ENCODE data around the gene MPP1. TPM values are rescaled to one million over a fixed set of nuclear protein-coding genes. Genes with fewer than 3 reads are reported as not detected.

The MPP1 gene
- total and polyA plus RNA-seq, 9 of the 15 experiments (the other 6 are each of a cell fraction or from before 2014, with no cell fraction given) = 227 to 395 (median 283) TPM

DNA sequence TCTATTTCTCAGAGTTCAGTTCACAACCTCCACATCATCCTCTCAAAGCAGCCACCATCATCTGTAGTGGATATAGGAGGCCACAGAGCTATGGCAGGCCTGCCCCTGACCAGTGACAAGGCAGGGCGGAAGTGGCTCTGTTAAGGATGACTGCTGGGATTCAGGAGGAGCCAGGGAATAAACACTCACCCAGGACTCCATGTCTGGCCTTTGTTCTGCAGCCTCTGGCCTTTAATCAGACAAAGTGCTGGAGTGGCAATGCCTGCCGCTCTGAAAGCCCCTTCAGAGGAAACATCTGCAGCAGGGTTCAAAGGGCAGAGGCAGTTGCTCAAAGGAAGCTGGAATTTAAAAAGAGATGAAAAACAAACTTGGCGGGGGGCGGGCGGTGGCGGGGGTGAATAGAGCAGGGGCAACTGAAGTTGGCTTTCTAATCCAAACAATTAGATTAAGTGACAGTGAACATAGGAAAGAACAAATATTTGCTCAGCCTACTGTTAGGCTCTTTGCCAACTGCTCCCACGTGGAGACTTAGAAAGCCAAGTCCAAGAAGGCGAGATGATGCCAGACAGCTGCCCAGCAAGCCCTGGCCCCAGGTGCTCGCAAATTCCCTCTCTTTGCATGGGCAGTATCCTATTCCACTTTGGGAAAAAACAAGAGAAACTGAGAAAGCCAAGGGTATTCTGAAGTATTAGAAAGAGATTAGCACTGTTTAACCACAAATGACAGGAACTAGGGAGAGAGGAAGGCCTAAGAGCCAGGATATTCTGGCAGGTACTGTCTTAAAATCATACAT lies 5.5 kb downstream of the MPP1 start (continued):
- TF ChIP-seq TBP (optimal IDR thresholded peaks at IDR 0.05; ENCODE audit: low read depth, low read length) = peak; percentile 26

DNA sequence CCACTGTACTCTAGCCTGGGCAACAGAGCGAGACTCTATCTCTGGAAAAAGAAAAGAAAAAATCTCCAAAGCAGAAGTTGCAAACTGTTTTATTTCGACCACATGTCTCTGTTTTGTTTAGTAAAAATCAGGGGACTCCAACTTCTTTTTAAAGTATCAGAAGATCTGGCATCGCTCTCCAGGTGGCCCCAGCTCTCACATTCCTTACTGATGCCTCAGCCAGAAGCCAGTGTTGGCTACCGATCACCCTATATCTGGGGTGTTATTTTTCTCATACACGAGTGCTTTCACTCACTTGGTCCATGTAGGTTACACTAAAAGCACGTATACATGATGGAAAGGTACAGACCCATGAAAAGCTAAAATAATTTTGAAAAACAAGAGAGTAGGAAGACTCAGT lies 8.3 kb downstream of the MPP1 start:
- Histone ChIP-seq H3K36me3 (ENCODE audit: control insufficient read depth, insufficient read depth, low read length) (peaks cover 78% of the 10 kb centered on the region), H3K4me3 (peak overlapping the region; percentile 8; the same call in 1 of the 2 replicates), H3K27ac (ENCODE audit: extremely low read depth, low read depth, low read length) (peak overlapping the region; percentile 100), H3K4me2 (ENCODE audit: insufficient read depth, low read length) (peak overlapping the region; percentile 83), H2AFZ (ENCODE audit: low read depth, low read length) (no peak overlapping the region), H3K9ac (ENCODE audit: insufficient read depth in 1 of 2, low read depth in 2 of 2, low read length in 2 of 2) (peak overlapping the region; percentile 46 to 91; a peak in 3 of 4 replicates), H3K9me1 (ENCODE audit: control insufficient read depth, insufficient read depth, low read length) (no peaks in the 10 kb centered on the region), H3K27me3 (ENCODE audit: control insufficient read depth in 2 of 2, insufficient read depth in 2 of 2, low read length in 2 of 2) (no peaks in the 10 kb centered on the region), H3K9me3 (replicated peaks; ENCODE audit: control insufficient read depth, insufficient read depth, low read depth, low read length) (no peaks in the 10 kb centered on the region), H3K79me2 (ENCODE audit: control insufficient read depth, insufficient read depth, low read length) (peaks cover 98% of the 10 kb centered on the region), H3K4me1 (replicated peaks in 1 of 2; ENCODE audit: control insufficient read depth in 2 of 2, insufficient read depth in 2 of 2, low read length in 2 of 2) (peaks cover 27 to 58% of the 10 kb centered on the region in 2 experiments), H4K20me1 (replicated peaks; ENCODE audit: control insufficient read depth, insufficient read depth, low read length) (no peaks in the 10 kb centered on the region; the same call in 1 of the 2 replicates)
- intact Hi-C loops (cut with micrococcal nuclease) = loop anchor here (5.0 kb wide), 1 partner anchor 40 kb away; no protein-coding TSS in a partner anchor
- ATAC-seq (no peak), FAIRE-seq (no peak), DNase-seq (ENCODE audit: extremely low read depth in 1 of 4, low spot score in 3 of 4) (no peak)
- ChIA-PET CTCF (ENCODE audit: low intra/inter-chr PET ratio) (interaction anchor here (0.6 kb wide), 1 partner anchor 1839 kb away, joined by 3 read pairs; no protein-coding TSS in a partner anchor), POLR2A (interaction anchor here (1.2 to 4.0 kb wide), 4 partner anchors 12 to 22 kb away, joined by 4 to 24 read pairs (median 8); no protein-coding TSS in a partner anchor)
- in situ Hi-C loops (cut with MboI) = no loop called here
- no TSS peak for BruUV-seq (replicated peaks)
- WGBS (ENCODE audit: insufficient coverage, low coverage, missing lambda C conversion rate) = 20% methylated on average over 6 of the region's 6 CpGs
- no peak for TF ChIP-seq NFXL1 (CRISPR knock-in tag; IDR thresholded peaks at IDR 0.05)
- no peak for TF ChIP-seq NEUROD1 (IDR thresholded peaks at IDR 0.05; ENCODE audit: borderline replicate concordance, low read depth, low read length, partially characterized antibody)
- no peak for TF ChIP-seq POLR2AphosphoS5 (IDR thresholded peaks at IDR 0.05; ENCODE audit: control insufficient read depth, insufficient read depth, low read depth, low read length)
- 0 out of 2 replicates have a peak, but pooled peaks have one; percentile 12 for TF ChIP-seq SMARCE1 (IDR thresholded peaks at IDR 0.05)
- TF ChIP-seq, protein P1, sequence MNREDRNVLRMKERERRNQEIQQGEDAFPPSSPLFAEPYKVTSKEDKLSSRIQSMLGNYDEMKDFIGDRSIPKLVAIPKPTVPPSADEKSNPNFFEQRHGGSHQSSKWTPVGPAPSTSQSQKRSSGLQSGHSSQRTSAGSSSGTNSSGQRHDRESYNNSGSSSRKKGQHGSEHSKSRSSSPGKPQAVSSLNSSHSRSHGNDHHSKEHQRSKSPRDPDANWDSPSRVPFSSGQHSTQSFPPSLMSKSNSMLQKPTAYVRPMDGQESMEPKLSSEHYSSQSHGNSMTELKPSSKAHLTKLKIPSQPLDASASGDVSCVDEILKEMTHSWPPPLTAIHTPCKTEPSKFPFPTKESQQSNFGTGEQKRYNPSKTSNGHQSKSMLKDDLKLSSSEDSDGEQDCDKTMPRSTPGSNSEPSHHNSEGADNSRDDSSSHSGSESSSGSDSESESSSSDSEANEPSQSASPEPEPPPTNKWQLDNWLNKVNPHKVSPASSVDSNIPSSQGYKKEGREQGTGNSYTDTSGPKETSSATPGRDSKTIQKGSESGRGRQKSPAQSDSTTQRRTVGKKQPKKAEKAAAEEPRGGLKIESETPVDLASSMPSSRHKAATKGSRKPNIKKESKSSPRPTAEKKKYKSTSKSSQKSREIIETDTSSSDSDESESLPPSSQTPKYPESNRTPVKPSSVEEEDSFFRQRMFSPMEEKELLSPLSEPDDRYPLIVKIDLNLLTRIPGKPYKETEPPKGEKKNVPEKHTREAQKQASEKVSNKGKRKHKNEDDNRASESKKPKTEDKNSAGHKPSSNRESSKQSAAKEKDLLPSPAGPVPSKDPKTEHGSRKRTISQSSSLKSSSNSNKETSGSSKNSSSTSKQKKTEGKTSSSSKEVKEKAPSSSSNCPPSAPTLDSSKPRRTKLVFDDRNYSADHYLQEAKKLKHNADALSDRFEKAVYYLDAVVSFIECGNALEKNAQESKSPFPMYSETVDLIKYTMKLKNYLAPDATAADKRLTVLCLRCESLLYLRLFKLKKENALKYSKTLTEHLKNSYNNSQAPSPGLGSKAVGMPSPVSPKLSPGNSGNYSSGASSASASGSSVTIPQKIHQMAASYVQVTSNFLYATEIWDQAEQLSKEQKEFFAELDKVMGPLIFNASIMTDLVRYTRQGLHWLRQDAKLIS (CRISPR knock-in tag; IDR thresholded peaks at IDR 0.05) = no peak
- TF ChIP-seq, protein P2, sequence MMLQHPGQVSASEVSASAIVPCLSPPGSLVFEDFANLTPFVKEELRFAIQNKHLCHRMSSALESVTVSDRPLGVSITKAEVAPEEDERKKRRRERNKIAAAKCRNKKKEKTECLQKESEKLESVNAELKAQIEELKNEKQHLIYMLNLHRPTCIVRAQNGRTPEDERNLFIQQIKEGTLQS (IDR thresholded peaks at IDR 0.05) = peak; percentile 17; the same call in 1 of the 2 replicates
- TF ChIP-seq, protein P2 (CRISPR knock-in tag; conservative IDR thresholded peaks at IDR 0.05) = no peak
- no peak for TF ChIP-seq MIER1 (IDR thresholded peaks at IDR 0.05; ENCODE audit: low read depth)
- no peak for TF ChIP-seq NONO (IDR thresholded peaks at IDR 0.05; ENCODE audit: low read depth in 2 of 2, low read length in 1 of 2)
- TF ChIP-seq ZNF174 (CRISPR knock-in tag; IDR thresholded peaks at IDR 0.05) = no peak
- TF ChIP-seq ZKSCAN3 (CRISPR knock-in tag; IDR thresholded peaks at IDR 0.05) = no peak
- TF ChIP-seq, protein P3, sequence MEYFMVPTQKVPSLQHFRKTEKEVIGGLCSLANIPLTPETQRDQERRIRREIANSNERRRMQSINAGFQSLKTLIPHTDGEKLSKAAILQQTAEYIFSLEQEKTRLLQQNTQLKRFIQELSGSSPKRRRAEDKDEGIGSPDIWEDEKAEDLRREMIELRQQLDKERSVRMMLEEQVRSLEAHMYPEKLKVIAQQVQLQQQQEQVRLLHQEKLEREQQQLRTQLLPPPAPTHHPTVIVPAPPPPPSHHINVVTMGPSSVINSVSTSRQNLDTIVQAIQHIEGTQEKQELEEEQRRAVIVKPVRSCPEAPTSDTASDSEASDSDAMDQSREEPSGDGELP (CRISPR knock-in tag; IDR thresholded peaks at IDR 0.05; ENCODE audit: borderline replicate concordance) = no peak
